Measurements from ENCODE around the gene AP2B1.

GRCh38 chr17:35617505-35617904, 30.4 kb downstream of the AP2B1 start:
- no peak for TF ChIP-seq CTCF (IDR thresholded peaks at IDR 0.05)
- no peak for TF ChIP-seq POLR2A (IDR thresholded peaks at IDR 0.05)

Data from esophagus squamous epithelium (tissue), 4 donors.